HG03521 (cell line): ENCODE results near the gene CCR5.

Source experiments
- ATAC-seq: cut with Tn5 transposase; IDR thresholded peaks from one replicate; pipeline ENCODE4 v1.9.1; 2021; ENCODE audit warnings: mild to moderate bottlenecking, moderate library complexity; ENCODE audit not compliant: unreplicated experiment

CCR5 gene

DNA sequence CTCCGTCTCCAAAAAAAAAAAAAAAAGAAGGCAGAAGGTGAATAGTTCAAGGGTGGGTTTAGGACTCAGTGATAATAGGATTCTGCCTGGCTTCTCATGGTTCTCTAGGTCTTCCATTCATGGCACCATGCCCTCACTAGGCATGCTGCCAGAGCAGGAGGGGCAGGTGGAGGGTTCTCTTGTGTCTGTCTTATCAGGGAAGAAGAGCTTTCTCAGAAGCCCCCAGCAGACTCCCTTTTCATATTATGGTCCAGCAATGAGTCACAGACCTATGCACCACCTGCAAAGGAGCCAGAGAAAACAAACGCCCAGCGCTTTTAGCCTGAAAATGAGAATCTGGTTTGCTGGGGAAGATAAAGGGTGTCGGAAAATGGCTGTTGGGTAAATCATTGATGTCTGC lies 13.8 kb upstream of the CCR5 start:
- no peak for ATAC-seq

DNA sequence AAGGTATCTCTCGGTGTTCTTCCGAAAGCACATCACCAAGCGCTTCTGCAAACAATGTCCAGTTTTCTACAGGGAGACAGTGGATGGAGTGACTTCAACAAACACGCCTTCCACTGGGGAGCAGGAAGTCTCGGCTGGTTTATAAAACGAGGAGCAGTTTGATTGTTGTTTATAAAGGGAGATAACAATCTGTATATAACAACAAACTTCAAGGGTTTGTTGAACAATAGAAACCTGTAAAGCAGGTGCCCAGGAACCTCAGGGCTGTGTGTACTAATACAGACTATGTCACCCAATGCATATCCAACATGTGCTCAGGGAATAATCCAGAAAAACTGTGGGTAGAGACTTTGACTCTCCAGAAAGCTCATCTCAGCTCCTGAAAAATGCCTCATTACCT lies 12.3 kb upstream of the CCR5 start:
- no peak for ATAC-seq

DNA sequence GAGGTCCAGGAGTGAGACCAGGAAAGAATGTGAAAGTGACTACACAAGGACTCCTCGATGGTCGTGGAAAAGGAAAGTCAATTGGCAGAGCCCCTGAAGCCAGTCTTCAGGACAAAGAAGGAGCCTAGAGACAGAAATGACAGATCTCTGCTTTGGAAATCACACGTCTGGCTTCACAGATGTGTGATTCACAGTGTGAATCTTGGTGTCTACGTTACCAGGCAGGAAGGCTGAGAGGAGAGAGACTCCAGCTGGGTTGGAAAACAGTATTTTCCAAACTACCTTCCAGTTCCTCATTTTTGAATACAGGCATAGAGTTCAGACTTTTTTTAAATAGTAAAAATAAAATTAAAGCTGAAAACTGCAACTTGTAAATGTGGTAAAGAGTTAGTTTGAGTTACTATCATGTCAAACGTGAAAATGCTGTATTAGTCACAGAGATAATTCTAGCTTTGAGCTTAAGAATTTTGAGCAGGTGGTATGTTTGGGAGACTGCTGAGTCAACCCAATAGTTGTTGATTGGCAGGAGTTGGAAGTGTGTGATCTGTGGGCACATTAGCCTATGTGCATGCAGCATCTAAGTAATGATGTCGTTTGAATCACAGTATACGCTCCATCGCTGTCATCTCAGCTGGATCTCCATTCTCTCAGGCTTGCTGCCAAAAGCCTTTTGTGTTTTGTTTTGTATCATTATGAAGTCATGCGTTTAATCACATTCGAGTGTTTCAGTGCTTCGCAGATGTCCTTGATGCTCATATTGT lies 10.8 kb upstream of the CCR5 start:
- ATAC-seq = no peak

DNA sequence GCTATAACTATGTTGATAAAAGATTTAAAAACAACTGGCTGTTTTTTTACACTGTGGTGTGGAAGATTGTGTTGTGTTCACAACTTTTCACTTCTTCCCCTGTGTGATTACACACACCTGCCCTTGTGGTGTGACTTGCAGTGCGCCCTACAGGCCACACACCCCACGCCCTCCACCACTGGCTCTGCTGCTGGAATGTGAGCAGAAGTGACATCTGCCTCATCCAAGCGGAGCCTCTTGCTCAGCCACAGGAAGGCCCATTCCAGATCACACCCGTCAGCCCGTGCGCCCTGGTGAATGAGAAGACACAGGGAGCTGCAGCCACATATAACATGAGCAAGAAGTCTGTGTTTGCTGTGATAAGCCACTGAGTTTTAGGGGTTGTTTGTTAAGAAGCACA lies 9.8 kb upstream of the CCR5 start:
- no peak for ATAC-seq

DNA sequence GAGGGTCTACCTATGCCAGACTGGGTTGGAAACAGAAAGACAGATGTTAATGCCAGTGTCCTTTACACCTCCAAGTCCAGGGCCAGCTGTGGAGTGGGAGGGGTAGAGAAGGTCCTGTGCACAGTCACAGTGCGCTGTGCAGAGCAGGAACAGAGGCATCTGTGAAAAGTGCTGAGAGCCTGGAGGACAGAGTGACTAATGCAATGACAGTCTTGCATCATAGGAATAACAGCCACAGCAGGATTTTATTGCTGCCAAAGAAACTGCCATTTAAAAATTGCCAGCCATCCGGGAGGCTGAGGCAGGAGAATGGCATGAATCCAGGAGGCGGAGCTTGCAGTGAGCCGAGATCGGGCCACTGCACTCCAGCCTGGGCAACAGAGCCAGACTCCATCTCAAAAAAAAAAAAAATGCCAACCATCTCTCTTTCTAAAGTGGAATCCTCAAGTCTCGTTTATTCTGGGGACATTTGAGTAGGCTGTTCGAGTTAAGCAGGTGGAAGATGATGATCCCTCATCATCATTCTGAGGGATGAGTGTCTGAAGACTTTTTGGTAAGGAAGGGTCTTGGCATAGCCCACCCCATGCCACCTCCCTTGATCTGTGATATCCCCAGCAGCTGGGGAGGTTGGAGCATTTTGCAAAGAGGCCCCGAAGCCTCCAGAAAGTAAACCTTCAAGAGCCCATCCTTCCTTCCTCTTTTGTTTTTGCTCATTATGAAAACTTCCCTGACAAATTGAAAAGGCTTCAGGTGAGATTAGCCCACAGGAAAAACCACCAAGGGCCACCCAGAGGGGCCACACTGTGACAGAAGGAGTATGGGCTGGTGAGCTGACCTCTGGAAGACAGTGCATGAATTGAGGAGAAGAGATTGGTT lies 9.1 kb upstream of the CCR5 start:
- ATAC-seq = no peak

DNA sequence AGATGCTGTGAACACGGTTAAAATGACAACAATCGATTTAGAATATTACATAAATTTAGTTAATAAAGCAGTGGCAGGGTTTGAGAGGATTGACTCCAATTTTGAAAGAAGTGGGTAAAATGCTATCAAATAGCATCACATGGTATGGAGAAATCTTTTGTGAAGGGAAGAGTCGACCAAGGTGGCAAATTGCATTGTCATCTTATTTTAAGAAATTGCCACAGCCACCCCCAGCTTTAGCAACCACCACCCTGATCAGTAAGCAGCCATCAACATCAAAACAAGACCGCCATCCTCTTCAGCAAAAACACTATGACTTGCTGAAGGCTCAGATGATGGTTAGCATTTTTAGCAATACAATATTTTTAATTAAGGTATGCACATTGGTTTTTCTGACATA lies 5.7 kb upstream of the CCR5 start:
- no peak for ATAC-seq

DNA sequence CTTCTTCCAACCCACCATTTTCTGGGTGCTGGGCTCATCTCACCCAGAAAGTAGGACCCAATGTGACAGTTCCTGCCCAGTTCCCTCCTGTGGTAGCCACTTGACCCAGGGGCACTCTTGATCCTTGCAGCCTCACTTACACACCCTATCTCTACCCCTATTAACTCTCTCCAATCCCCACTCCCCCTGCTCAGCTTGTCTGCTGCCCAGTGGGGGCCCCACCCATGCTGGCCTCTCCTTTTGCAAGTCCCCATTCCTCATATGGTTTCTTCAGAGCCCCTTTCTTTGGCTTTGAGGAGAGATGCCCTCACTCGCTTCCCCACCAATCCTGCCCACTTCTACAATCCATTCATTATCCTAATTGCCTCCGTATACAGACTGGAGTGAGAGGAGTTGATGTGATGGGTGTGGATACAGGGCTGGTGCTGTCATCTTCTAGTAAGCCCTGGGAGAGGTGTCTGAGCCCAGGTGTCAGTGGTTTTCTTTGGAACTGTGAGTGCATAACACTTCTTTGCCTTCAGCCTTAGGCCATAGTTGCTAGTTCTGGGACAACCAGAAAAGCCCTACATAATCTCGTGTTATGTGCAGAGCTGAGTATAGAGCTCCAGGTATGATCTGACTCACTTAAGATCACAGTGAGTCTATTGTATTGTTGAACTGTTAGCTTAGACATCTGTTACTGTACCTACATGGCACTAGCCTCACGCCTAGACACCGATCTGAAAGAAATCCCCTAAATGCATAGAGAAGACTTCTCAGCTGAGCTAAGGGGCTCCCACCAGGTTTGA lies 4.8 kb upstream of the CCR5 start:
- ATAC-seq = no peak

DNA sequence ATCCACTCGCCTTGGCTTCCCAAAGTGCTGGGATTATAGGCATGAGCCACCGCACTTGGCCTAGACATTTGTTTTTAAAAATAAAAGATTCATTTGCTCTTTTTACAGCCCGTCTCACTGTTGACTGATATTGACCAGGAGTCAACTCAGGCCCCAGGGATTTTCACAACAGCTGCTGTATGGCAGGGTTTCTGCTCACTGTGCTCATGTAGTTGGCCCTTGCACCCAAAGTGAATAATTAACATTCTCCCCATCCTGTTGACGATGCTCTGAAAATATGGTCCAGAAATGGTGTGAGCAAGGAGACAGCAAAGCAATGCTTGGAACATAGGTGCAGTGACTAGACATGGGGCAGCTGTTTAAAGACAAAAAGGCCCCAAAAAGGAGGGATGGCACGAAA lies 2.9 kb upstream of the CCR5 start:
- ATAC-seq = no peak

DNA sequence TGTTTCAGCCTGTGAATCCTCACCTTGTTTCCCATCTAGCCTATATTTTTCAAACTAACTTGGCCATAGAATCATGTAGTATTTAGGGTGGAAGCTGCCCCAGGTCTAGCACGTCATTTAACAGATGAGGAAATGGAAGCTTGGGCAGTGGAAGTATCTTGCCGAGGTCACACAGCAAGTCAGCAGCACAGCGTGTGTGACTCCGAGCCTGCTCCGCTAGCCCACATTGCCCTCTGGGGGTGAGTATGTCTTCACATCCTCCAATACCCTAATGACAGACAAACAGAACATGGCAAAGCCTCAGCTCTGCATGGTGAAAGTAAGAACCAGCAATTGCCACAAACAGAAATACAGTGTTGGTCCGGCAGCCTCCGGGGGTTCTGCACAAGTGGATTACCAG lies 2.2 kb upstream of the CCR5 start:
- no peak for ATAC-seq

DNA sequence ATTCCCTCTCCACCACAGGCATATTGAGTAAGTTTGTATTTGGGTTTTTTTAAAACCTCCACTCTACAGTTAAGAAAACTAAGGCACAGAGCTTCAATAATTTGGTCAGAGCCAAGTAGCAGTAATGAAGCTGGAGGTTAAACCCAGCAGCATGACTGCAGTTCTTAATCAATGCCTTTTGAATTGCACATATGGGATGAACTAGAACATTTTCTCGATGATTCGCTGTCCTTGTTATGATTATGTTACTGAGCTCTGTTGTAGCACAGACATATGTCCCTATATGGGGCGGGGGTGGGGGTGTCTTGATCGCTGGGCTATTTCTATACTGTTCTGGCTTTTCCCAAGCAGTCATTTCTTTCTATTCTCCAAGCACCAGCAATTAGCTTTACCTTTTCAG lies 1.6 kb upstream of the CCR5 start:
- ATAC-seq = no peak

DNA sequence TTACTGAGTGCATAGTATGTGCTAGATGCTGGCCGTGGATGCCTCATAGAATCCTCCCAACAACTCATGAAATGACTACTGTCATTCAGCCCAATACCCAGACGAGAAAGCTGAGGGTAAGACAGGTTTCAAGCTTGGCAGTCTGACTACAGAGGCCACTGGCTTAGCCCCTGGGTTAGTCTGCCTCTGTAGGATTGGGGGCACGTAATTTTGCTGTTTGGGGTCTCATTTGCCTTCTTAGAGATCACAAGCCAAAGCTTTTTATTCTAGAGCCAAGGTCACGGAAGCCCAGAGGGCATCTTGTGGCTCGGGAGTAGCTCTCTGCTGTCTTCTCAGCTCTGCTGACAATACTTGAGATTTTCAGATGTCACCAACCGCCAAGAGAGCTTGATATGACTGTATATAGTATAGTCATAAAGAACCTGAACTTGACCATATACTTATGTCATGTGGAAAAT lies 1.0 kb upstream of the CCR5 start:
- peak; percentile 54 for ATAC-seq

DNA sequence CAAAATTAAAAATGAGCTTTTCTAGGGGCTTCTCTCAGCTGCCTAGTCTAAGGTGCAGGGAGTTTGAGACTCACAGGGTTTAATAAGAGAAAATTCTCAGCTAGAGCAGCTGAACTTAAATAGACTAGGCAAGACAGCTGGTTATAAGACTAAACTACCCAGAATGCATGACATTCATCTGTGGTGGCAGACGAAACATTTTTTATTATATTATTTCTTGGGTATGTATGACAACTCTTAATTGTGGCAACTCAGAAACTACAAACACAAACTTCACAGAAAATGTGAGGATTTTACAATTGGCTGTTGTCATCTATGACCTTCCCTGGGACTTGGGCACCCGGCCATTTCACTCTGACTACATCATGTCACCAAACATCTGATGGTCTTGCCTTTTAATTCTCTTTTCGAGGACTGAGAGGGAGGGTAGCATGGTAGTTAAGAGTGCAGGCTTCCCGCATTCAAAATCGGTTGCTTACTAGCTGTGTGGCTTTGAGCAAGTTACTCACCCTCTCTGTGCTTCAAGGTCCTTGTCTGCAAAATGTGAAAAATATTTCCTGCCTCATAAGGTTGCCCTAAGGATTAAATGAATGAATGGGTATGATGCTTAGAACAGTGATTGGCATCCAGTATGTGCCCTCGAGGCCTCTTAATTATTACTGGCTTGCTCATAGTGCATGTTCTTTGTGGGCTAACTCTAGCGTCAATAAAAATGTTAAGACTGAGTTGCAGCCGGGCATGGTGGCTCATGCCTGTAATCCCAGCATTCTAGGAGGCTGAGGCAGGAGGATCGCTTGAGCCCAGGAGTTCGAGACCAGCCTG lies 984 bp downstream of the CCR5 start:
- ATAC-seq = no peak

DNA sequence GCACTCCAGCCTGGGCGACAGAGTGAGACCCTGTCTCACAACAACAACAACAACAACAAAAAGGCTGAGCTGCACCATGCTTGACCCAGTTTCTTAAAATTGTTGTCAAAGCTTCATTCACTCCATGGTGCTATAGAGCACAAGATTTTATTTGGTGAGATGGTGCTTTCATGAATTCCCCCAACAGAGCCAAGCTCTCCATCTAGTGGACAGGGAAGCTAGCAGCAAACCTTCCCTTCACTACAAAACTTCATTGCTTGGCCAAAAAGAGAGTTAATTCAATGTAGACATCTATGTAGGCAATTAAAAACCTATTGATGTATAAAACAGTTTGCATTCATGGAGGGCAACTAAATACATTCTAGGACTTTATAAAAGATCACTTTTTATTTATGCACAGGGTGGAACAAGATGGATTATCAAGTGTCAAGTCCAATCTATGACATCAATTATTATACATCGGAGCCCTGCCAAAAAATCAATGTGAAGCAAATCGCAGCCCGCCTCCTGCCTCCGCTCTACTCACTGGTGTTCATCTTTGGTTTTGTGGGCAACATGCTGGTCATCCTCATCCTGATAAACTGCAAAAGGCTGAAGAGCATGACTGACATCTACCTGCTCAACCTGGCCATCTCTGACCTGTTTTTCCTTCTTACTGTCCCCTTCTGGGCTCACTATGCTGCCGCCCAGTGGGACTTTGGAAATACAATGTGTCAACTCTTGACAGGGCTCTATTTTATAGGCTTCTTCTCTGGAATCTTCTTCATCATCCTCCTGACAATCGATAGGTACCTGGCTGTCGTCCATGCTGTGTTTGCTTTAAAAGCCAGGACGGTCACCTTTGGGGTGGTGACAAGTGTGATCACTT lies 2.0 kb downstream of the CCR5 start:
- no peak for ATAC-seq

DNA sequence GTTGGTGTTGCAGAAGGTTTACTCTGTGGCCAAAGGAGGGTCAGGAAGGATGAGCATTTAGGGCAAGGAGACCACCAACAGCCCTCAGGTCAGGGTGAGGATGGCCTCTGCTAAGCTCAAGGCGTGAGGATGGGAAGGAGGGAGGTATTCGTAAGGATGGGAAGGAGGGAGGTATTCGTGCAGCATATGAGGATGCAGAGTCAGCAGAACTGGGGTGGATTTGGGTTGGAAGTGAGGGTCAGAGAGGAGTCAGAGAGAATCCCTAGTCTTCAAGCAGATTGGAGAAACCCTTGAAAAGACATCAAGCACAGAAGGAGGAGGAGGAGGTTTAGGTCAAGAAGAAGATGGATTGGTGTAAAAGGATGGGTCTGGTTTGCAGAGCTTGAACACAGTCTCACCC lies 4.0 kb downstream of the CCR5 start:
- no peak for ATAC-seq

DNA sequence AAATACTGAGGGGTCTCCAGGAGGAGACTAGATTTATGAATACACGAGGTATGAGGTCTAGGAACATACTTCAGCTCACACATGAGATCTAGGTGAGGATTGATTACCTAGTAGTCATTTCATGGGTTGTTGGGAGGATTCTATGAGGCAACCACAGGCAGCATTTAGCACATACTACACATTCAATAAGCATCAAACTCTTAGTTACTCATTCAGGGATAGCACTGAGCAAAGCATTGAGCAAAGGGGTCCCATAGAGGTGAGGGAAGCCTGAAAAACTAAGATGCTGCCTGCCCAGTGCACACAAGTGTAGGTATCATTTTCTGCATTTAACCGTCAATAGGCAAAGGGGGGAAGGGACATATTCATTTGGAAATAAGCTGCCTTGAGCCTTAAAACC lies 4.5 kb downstream of the CCR5 start:
- no peak for ATAC-seq

DNA sequence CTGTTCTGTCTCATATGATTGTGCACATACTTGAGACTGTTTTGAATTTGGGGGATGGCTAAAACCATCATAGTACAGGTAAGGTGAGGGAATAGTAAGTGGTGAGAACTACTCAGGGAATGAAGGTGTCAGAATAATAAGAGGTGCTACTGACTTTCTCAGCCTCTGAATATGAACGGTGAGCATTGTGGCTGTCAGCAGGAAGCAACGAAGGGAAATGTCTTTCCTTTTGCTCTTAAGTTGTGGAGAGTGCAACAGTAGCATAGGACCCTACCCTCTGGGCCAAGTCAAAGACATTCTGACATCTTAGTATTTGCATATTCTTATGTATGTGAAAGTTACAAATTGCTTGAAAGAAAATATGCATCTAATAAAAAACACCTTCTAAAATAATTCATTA lies 5.1 kb downstream of the CCR5 start:
- no peak for ATAC-seq

DNA sequence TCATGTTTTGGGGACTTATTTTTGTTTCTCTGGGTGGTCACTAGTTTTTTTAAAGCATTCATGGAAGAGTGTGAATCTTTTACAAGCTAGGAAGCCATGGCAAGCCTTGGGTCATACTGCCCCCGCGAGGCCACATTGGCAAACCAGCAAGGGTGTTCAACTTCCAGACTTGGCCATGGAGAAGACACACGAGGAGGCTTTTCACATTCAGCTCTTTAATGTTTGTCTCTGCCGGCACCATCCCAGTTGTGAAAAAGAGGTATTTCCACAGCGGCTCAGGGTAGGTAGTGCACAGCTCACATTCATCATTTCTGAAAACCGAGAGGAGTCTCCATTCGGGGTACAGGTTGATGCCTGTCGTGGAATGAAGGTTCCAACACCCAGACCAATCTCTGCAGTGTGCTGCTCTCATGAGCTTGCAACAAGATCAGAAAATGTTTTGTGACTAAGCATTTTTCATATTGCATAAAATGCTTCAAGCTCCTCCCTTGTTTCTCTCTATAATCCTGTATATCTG lies 7.7 kb downstream of the CCR5 start:
- no peak for ATAC-seq

DNA sequence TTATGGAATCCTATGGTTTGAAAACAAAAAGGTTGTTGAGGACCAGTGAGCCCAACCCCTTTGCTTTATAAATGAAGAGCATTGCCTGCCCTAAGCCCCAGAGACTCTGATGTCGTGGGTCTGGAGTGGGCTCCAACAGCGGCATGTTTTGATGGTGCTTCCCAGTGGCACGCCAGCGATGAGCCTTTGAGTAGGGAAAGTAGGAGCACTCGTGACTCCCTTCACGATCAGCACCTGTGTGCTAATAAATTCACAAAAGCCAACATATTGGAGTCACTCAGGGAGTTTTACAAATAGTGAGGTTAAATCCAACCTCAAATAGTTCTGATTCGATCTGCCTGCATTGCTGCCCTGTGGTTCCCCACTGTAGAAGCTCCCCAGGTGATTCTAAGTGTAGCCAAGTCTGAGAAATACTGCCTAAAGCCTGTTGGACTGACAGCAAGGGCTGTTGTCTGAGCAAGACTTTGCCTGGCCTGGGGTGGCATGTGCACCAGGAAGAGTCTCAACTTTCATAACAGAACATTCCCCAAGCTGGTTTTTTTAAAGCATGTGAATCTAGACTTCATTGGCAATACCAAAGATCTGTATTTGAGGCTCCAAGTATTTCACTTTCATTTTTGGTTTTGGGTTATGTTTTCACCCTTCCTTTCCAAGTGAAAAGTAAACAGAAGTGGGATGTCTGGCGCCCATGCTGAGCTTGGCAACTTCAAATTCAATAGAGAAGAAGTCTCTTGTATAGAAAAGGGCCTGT lies 9.9 kb downstream of the CCR5 start:
- no peak for ATAC-seq

DNA sequence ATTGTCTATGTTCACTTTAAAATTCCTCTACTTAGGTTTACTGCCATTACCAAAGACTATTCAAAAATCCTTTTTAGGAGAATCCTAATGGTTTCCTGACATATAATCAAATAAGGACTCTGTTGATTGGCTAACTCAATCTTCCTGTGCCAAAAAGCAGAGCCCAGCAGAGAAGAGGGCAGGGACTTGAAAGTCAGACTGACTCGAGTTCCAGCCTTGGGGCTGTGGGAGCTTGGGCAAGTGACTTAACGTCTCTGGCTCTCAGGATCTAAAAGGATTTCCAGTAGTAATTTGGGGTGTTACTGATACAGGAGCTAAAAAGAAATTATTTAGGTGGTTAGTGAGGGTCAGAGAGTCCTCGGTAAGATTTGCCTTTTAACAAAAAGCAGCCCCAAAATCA lies 10.9 kb downstream of the CCR5 start:
- no peak for ATAC-seq
